Measurements from ENCODE around the gene SCD. TPM values are rescaled to one million over a fixed set of nuclear protein-coding genes. Genes with fewer than 3 reads are reported as not detected.

Gene SCD
- total and polyA plus RNA-seq, 9 of the 15 experiments (the other 6 are each of a cell fraction or from before 2014, with no cell fraction given) = 114 to 486 (median 188) TPM

DNA sequence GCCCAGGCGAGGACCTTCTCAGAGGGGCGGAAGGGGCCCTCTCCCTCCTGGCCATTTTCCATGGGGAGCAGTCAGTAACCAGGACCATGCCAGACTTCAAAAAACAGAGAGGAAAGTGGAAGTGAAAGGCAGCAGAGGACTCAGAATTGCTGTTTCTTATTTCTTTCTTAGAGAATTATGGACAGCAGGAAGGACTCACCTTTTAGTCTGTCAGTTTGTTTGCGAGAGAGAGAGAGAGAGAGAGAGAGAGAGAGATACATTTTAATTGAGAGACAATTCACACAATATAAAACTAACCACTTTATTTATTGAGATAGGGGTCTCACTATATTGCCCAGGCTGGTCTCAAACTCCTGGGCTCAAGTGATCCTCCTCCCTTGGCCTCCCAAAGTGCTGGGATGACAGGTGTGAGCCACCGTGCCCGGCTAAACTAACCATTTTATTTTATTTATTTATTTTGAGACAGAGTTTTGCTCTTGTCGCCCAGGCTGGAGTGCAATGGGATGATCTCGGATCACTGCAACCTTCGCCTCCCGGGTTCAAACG, 24.5 kb downstream of the SCD start (continued):
- TF ChIP-seq, protein P1, sequence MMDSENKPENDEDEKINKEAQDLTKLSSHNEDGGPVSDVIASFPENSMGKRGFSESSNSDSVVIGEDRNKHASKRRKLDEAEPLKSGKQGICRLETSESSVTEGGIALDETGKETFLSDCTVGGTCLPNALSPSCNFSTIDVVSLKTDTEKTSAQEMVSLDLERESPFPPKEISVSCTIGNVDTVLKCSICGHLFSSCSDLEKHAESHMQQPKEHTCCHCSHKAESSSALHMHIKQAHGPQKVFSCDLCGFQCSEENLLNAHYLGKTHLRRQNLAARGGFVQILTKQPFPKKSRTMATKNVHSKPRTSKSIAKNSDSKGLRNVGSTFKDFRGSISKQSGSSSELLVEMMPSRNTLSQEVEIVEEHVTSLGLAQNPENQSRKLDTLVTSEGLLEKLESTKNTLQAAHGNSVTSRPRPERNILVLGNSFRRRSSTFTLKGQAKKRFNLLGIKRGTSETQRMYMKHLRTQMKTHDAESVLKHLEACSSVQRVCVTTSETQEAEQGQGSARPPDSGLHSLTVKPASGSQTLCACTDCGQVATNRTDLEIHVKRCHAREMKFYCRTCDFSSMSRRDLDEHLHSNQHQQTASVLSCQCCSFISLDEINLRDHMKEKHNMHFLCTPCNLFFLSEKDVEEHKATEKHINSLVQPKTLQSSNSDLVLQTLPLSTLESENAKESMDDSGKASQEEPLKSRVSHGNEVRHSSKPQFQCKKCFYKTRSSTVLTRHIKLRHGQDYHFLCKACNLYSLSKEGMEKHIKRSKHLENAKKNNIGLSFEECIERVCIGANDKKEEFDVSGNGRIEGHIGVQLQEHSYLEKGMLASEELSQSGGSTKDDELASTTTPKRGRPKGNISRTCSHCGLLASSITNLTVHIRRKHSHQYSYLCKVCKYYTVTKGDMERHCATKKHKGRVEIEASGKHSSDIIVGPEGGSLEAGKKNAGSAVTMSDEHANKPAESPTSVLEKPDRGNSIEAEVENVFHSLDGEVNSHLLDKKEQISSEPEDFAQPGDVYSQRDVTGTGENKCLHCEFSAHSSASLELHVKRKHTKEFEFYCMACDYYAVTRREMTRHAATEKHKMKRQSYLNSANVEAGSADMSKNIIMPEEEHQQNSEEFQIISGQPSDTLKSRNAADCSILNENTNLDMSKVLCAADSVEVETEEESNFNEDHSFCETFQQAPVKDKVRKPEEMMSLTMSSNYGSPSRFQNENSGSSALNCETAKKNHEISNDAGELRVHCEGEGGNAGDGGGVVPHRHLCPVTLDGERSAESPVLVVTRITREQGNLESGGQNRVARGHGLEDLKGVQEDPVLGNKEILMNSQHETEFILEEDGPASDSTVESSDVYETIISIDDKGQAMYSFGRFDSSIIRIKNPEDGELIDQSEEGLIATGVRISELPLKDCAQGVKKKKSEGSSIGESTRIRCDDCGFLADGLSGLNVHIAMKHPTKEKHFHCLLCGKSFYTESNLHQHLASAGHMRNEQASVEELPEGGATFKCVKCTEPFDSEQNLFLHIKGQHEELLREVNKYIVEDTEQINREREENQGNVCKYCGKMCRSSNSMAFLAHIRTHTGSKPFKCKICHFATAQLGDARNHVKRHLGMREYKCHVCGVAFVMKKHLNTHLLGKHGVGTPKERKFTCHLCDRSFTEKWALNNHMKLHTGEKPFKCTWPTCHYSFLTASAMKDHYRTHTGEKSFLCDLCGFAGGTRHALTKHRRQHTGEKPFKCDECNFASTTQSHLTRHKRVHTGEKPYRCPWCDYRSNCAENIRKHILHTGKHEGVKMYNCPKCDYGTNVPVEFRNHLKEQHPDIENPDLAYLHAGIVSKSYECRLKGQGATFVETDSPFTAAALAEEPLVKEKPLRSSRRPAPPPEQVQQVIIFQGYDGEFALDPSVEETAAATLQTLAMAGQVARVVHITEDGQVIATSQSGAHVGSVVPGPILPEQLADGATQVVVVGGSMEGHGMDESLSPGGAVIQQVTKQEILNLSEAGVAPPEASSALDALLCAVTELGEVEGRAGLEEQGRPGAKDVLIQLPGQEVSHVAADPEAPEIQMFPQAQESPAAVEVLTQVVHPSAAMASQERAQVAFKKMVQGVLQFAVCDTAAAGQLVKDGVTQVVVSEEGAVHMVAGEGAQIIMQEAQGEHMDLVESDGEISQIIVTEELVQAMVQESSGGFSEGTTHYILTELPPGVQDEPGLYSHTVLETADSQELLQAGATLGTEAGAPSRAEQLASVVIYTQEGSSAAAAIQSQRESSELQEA (IDR thresholded peaks at IDR 0.05; ENCODE audit: low read depth) = no peak
- TF ChIP-seq MCM2 (IDR thresholded peaks at IDR 0.05; ENCODE audit: low read depth) = no peak
